ENCODE results near the gene KNL1.

- no peak for TF ChIP-seq TOX (CRISPR knock-in tag; IDR thresholded peaks at IDR 0.05; ENCODE audit: borderline replicate concordance)
- TF ChIP-seq PATZ1 (CRISPR knock-in tag; IDR thresholded peaks at IDR 0.05; ENCODE audit: borderline replicate concordance), result no peak
- TF ChIP-seq ARNTL (CRISPR knock-in tag; IDR thresholded peaks at IDR 0.05; ENCODE audit: borderline replicate concordance, low read depth), result no peak
- TF ChIP-seq ZFP3 (CRISPR knock-in tag; IDR thresholded peaks at IDR 0.05), result no peak
- no peak for TF ChIP-seq TCF4 (CRISPR knock-in tag; IDR thresholded peaks at IDR 0.05; ENCODE audit: borderline replicate concordance)
- no peak for TF ChIP-seq ZFP30 (CRISPR knock-in tag; IDR thresholded peaks at IDR 0.05)
- TF ChIP-seq, protein P1, sequence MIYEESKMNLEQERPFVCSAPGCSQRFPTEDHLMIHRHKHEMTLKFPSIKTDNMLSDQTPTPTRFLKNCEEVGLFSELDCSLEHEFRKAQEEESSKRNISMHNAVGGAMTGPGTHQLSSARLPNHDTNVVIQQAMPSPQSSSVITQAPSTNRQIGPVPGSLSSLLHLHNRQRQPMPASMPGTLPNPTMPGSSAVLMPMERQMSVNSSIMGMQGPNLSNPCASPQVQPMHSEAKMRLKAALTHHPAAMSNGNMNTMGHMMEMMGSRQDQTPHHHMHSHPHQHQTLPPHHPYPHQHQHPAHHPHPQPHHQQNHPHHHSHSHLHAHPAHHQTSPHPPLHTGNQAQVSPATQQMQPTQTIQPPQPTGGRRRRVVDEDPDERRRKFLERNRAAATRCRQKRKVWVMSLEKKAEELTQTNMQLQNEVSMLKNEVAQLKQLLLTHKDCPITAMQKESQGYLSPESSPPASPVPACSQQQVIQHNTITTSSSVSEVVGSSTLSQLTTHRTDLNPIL (CRISPR knock-in tag; IDR thresholded peaks at IDR 0.05; ENCODE audit: low read depth), result no peak
- TF ChIP-seq ZC3H10 (CRISPR knock-in tag; IDR thresholded peaks at IDR 0.05), result no peak
- TF ChIP-seq RARB (CRISPR knock-in tag; IDR thresholded peaks at IDR 0.05), result no peak
- TF ChIP-seq ESRRG (CRISPR knock-in tag; IDR thresholded peaks at IDR 0.05), result no peak
- no peak for TF ChIP-seq POU6F1 (CRISPR knock-in tag; IDR thresholded peaks at IDR 0.05; ENCODE audit: borderline replicate concordance, low read depth)
- no peak for TF ChIP-seq ZNF8 (CRISPR knock-in tag; IDR thresholded peaks at IDR 0.05)
- no peak for TF ChIP-seq TSHZ2 (CRISPR knock-in tag; IDR thresholded peaks at IDR 0.05)
Observed at GRCh38 chr15:40660686-40661085, 66.6 kb downstream of the KNL1 start.

Data from SK-N-SH treated with all-trans-retinoic acid at 6 μM for 48 hours (cell line).